Suprapubic skin (tissue), 4 donors: ENCODE results near the gene SERGEF.

Experiments used
- CTCF ChIP-seq, 2 donors: fragments of 200-600 bp in 1 of 2; fragments of 450-650 bp in 1 of 2; sonication (generic) in 1 of 2; IDR thresholded peaks; one replicate each; pipeline ENCODE4 v1.5.1; 2016 to 2019; ENCODE audit warnings: antibody characterized with exemption in 2 of 2, mild to moderate bottlenecking in 1 of 2, moderate library complexity in 1 of 2
- EP300 ChIP-seq: sonication (generic); formaldehyde crosslinking; IDR thresholded peaks from one replicate; pipeline ENCODE4 v1.6.1; 2017; ENCODE audit warnings: antibody characterized with exemption
- POLR2A ChIP-seq, 2 donors: fragments of 450-650 bp; IDR thresholded peaks; one replicate each; pipeline ENCODE4 v1.6.1; 2017; ENCODE audit warnings: antibody characterized with exemption in 2 of 2, mild to moderate bottlenecking in 2 of 2, moderate library complexity in 2 of 2
- POLR2AphosphoS5 ChIP-seq, 3 donors: sonication (generic); formaldehyde crosslinking; IDR thresholded peaks; one replicate each; pipeline ENCODE4 v1.6.1; 2017; ENCODE audit warnings: antibody characterized with exemption in 3 of 3

DNA sequence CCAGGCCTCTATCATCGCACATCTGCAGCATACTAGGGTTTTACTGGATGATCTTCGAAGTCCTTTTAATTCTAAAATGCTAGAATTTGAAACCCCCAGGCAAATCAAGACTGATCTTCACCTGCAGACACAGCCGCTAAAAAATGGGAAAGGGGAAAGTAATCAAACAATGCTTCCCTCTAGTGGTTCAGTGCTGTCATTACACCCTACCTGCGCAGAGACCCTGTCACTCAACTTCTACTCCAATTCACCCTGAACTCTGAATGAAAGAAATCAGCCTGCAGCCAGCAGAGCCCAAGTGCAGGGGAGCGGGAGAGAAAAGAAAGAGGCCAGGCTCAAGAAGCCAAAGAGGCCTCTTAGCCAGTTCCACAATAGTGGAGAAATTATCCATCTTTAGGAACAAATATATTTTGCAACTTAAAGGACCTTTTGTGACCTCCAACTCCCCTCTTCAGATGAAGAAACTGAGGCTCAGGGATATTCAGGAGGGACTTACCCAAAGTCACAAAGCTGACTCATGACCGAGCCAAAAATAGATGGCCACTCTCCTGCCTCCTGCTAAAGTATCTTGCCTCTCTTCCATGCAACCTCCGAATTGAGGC lies 33.0 kb downstream of the SERGEF start:
- TF ChIP-seq CTCF (IDR thresholded peaks at IDR 0.05) (peak; percentile 71 to 90), POLR2A (IDR thresholded peaks at IDR 0.05) (no peak), EP300 (no peak), POLR2AphosphoS5 (IDR thresholded peaks at IDR 0.05) (no peak)
